ENCODE measurements around the gene PLAC8. TPM values are rescaled to one million over a fixed set of nuclear protein-coding genes. Genes with fewer than 3 reads are reported as not detected.
A peak's percentile ranks its signal among the peaks of the same experiment; 100 is the strongest.
"Not testable (repeated sequence)": the region's sequence is repeated elsewhere in the genome, so short reads cannot be mapped to it uniquely, and the experiment has no call there.

Gene PLAC8
- total RNA-seq, 2 experiments from 2014 or later = 88.7 to 101 TPM

DNA sequence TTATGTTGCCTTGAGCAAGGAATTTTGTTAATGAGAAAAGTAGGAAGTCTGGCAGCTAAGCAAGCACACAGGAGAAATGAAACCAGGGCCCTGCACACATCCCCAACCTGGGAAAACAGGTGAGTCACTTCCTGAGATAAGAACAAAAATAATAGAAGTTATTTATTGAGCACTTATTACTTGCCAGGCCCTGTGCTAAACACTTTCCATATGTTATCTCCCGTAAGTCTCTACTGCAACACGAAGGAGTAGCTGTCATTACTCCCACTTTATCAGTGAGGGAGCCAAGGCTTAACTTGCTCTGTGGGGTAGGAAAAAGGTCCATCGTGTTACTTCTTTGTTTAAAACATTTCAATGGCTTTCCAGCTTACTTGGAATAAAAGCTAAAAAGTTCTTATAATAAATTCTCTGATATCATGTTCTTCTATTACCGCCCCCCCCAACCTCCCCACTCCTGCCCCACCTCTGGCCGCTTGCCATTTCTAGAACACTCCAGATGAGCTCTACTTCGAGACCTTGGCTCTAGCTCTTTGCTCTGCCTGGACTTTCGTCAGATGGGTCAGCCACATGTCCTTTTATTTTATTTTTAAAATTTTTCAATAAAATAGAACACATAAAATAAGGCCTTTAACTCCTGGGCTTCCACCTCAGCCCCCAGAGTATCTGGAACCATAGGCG is 36.3 kb upstream of the PLAC8 start:
- POLR2A ChIA-PET = interaction anchor here (1.0 kb wide), 1 partner anchor 37 kb away, joined by 3 read pairs; no protein-coding TSS in a partner anchor
- H3K4me3 Mint-ChIP-seq = no peak overlapping the region
- ATAC-seq (no peak), DNase-seq (no peak)
- CTCF ChIA-PET = interaction anchor here (1.6 to 1.7 kb wide), 2 partner anchors 12 to 101 kb away, joined by 4 read pairs; no protein-coding TSS in a partner anchor
- TF ChIP-seq, protein P1, sequence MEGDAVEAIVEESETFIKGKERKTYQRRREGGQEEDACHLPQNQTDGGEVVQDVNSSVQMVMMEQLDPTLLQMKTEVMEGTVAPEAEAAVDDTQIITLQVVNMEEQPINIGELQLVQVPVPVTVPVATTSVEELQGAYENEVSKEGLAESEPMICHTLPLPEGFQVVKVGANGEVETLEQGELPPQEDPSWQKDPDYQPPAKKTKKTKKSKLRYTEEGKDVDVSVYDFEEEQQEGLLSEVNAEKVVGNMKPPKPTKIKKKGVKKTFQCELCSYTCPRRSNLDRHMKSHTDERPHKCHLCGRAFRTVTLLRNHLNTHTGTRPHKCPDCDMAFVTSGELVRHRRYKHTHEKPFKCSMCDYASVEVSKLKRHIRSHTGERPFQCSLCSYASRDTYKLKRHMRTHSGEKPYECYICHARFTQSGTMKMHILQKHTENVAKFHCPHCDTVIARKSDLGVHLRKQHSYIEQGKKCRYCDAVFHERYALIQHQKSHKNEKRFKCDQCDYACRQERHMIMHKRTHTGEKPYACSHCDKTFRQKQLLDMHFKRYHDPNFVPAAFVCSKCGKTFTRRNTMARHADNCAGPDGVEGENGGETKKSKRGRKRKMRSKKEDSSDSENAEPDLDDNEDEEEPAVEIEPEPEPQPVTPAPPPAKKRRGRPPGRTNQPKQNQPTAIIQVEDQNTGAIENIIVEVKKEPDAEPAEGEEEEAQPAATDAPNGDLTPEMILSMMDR (IDR thresholded peaks at IDR 0.05) = no peak
- peaks cover 20% of the 10 kb centered on the region for H3K4me1 Mint-ChIP-seq (ENCODE audit: low read depth)
- no peak overlapping the region for H3K27ac Mint-ChIP-seq
- peaks cover 7% of the 10 kb centered on the region for H3K9me3 Mint-ChIP-seq
- intact Hi-C loops (cut with micrococcal nuclease) = no loop called here
- H3K36me3 Mint-ChIP-seq (ENCODE audit: low read depth) = no peaks in the 10 kb centered on the region
- H3K27me3 Mint-ChIP-seq = no peaks in the 10 kb centered on the region

DNA sequence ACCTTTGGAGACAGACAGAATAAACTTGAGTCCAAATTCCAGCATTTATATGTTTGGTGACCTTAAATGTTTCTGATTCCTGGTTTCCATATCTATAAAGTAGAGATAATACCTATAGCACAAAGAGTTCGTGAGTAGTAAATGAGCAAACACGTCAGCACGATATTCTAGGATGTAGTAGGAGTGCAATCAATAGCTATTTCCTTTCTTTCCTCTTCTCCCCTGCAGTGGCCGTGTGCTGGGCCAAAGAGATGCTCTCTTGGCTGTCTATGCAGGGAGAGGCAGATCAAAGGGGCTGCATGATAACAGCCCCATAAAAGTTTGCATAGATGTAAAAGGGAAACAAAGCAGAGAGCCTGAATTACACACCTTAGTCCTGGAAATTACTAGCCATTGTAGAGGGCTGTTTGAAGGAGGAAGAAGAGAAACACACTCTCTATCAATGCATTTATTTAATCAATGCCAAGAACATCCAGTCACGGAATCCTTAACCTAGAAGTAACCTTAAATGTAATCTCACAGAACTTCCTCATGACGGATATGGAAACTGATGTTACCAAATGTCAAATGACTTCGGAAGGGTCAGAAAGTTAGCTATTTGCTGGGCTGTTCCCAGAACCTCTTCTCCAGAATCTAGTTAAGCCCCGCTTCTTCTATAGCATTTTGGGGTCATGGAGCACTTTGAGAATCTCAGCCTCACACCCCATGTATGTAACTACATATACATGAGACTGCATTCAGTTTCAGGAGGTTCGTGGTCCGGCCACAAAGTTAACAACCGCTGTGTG is 35.5 kb upstream of the PLAC8 start:
- no peak for ATAC-seq
- CTCF ChIA-PET = interaction anchor here (1.6 to 1.7 kb wide), 2 partner anchors 11 to 102 kb away, joined by 4 read pairs; no protein-coding TSS in a partner anchor

DNA sequence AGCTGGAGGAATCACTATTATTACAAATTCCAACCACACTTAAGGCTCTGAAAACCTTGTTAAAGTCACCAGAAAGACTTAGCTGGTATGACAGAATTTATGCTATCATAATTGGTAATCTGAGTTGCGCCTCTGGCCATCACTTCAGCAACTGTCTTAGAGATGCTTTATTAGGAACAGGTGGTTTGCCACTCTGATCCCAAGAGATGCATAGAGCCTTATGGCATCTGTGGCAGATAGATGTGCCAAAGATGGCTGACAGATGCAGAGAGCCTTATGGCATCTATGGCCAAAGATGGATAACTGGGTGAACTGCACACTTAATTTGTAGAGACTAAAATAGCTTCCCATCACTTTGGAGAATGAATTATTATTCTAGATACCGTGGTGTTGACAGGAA is 32.3 kb upstream of the PLAC8 start:
- TF ChIP-seq, protein P1 (IDR thresholded peaks at IDR 0.05) = no peak
- H3K27ac Mint-ChIP-seq = no peak overlapping the region
- CTCF ChIA-PET = interaction anchor here (0.7 to 2.1 kb wide), 11 partner anchors 8 to 113 kb away, joined by 3 to 6 read pairs (median 3); partner anchors contain the start of gene PLAC8
- no peak overlapping the region for H3K4me3 Mint-ChIP-seq
- DNase-seq = no peak
- no peaks in the 10 kb centered on the region for H3K36me3 Mint-ChIP-seq (ENCODE audit: low read depth)
- H3K4me1 Mint-ChIP-seq (ENCODE audit: low read depth) = peaks cover 17% of the 10 kb centered on the region
- intact Hi-C loops (cut with micrococcal nuclease) = no loop called here
- POLR2A ChIA-PET = interaction anchor here (1.1 kb wide), 1 partner anchor 159 kb away, joined by 3 read pairs; no protein-coding TSS in a partner anchor
- H3K9me3 Mint-ChIP-seq = peaks cover 3% of the 10 kb centered on the region
- ATAC-seq = no peak
- H3K27me3 Mint-ChIP-seq = no peaks in the 10 kb centered on the region

More for the DNA sequence above, 35.5 kb upstream of the PLAC8 start:
- Mint-ChIP-seq H3K27me3 (no peaks in the 10 kb centered on the region), H3K4me1 (ENCODE audit: low read depth) (peaks cover 24% of the 10 kb centered on the region), H3K9me3 (peaks cover 6% of the 10 kb centered on the region), H3K27ac (no peak overlapping the region), H3K4me3 (no peak overlapping the region), H3K36me3 (ENCODE audit: low read depth) (no peaks in the 10 kb centered on the region)
- TF ChIP-seq, protein P1 (IDR thresholded peaks at IDR 0.05) = no peak
- no peak for DNase-seq
- POLR2A ChIA-PET = interaction anchor here (1.0 kb wide), 1 partner anchor 38 kb away, joined by 3 read pairs; no protein-coding TSS in a partner anchor
- intact Hi-C loops (cut with micrococcal nuclease) = no loop called here

DNA sequence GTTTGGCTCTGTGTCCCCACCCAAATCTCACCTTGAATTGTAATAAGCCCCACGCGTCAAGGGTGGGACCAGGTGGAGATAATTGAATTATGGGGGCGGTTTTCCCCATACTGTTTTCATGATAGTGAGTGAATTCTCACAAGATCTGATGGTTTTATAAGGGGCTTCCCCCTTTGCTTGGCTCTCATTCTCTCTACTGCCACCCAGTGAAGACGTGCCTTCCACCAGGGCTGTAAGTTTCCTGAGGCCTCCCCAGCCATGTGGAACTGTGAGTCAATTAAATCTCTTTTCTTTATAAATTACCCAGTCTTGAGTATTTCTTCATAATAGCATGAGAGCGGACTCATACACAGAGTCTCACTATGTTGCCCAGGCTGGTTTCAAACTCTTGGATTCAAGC is 31.2 kb upstream of the PLAC8 start:
- intact Hi-C loops (cut with micrococcal nuclease); H3K9me3 Mint-ChIP-seq; H3K36me3 Mint-ChIP-seq (ENCODE audit: low read depth); H3K27me3 Mint-ChIP-seq; H3K4me3 Mint-ChIP-seq; H3K27ac Mint-ChIP-seq: not testable (repeated sequence)
- ATAC-seq (peak; percentile 96), DNase-seq (peak; percentile 72)
- ChIA-PET POLR2A (interaction anchor here (1.0 to 1.4 kb wide), 2 partner anchors 9 to 73 kb away, joined by 3 to 4 read pairs; no protein-coding TSS in a partner anchor), CTCF (interaction anchor here (0.8 to 2.1 kb wide), 16 partner anchors 9 to 136 kb away, joined by 3 to 6 read pairs (median 3); partner anchors contain the start of gene PLAC8)
- TF ChIP-seq, protein P1 (IDR thresholded peaks at IDR 0.05) = peak; percentile 36
- H3K4me1 Mint-ChIP-seq (ENCODE audit: low read depth) = peaks cover 17% of the 10 kb centered on the region
